Endothelial cell of umbilical vein (primary cell): ENCODE measurements around the gene ETNK1.

Experiments
- POLR2AphosphoS5 ChIP-seq: IDR thresholded peaks from 2 replicates; pipeline ENCODE4 v1.6.1; 2012; ENCODE audit warnings: low read depth, mild to moderate bottlenecking, control low read depth, low read length, moderate library complexity; ENCODE audit not compliant: insufficient read depth
- TF ChIP-seq, protein P1 (sequence below), 2 donors: IDR thresholded peaks; 1 replicate in 1 of 2; 2 replicates in 1 of 2; pipeline ENCODE4 v1.5.1; 2011; ENCODE audit warnings: low read length in 2 of 2, mild to moderate bottlenecking in 2 of 2, moderate library complexity in 2 of 2, control low read depth in 1 of 2, inconsistent platforms in 1 of 2, low read depth in 1 of 2; ENCODE audit not compliant: insufficient read depth in 1 of 2; ENCODE audit errors: extremely low read depth in 1 of 2

- TF ChIP-seq POLR2AphosphoS5: no peak
- TF ChIP-seq, protein P1, sequence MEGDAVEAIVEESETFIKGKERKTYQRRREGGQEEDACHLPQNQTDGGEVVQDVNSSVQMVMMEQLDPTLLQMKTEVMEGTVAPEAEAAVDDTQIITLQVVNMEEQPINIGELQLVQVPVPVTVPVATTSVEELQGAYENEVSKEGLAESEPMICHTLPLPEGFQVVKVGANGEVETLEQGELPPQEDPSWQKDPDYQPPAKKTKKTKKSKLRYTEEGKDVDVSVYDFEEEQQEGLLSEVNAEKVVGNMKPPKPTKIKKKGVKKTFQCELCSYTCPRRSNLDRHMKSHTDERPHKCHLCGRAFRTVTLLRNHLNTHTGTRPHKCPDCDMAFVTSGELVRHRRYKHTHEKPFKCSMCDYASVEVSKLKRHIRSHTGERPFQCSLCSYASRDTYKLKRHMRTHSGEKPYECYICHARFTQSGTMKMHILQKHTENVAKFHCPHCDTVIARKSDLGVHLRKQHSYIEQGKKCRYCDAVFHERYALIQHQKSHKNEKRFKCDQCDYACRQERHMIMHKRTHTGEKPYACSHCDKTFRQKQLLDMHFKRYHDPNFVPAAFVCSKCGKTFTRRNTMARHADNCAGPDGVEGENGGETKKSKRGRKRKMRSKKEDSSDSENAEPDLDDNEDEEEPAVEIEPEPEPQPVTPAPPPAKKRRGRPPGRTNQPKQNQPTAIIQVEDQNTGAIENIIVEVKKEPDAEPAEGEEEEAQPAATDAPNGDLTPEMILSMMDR (IDR thresholded peaks at IDR 0.05; ENCODE audit: extremely low read depth in 1 of 2, insufficient read depth in 1 of 2, low read depth in 1 of 2, low read length in 2 of 2): no peak
Observed at GRCh38 chr12:22576065-22576464, 48.9 kb upstream of the ETNK1 start.
